ENCODE results near the gene FNDC3B.

DNA sequence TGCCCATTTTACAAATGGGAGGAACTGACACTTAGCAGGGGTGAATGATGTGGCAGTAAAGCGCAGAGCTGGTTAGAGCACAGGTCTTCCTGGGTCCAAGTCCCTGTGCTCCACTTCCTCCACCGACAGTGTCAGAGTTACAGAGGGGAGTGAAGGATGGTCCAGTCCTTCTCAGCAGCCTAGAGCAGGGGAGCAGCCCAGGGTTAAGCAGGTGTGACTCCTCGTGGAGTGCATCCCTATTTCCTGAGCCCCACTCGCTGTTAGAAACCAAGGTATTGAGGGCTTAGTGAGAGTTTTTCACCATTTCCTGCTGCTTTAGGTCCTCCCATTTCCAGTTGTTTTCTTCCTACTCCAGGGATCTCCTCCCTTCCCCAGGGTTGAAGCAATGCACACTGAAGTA, 333.5 kb downstream of the FNDC3B start:
- TF ChIP-seq CTCF (IDR thresholded peaks at IDR 0.05), result no peak
- TF ChIP-seq POLR2A (IDR thresholded peaks at IDR 0.05), result no peak

All from testis (tissue), 2 donors.